Bronchial epithelial cell (primary cell): ENCODE results near the gene GRIK1. TPM values are rescaled to one million over a fixed set of nuclear protein-coding genes. Genes with fewer than 3 reads are reported as not detected.
A peak's percentile ranks its signal among the peaks of the same experiment; 100 is the strongest.

ENCODE experiments used
- DNase-seq: peaks from one replicate; pipeline ENCODE4 v3.0.0-alpha.2; 2010; ENCODE audit warnings: low read depth
- FAIRE-seq: peaks from 2 replicates; lab custom pipeline; 2011; peaks lifted over from hg19 to GRCh38; lab: Jason Lieb, UNC
- H3K27me3 ChIP-seq: 2 replicates; pipeline ENCODE4 v1.5.1; 2011; ENCODE audit warnings: low read length; ENCODE audit not compliant: control insufficient read depth, insufficient read depth
- H3K36me3 ChIP-seq: 2 replicates; pipeline ENCODE4 v1.5.1; 2011; ENCODE audit warnings: low read length; ENCODE audit not compliant: control insufficient read depth, insufficient read depth
- H3K4me3 ChIP-seq: 2 replicates; pipeline ENCODE4 v1.5.1; 2011; ENCODE audit warnings: mild to moderate bottlenecking, low read depth, low read length, control low read depth
- CTCF ChIP-seq: IDR thresholded peaks from 2 replicates; pipeline ENCODE4 v1.5.1; 2011; ENCODE audit warnings: mild to moderate bottlenecking, moderate library complexity, low read length, control low read depth, inconsistent platforms; ENCODE audit not compliant: insufficient read depth, severe bottlenecking
- total RNA-seq: library from RNA; depleted of rRNA; stranded (reverse); fragments of >200 nt; gene quantifications from 2 replicates; pipeline ENCODE4 v1.2.1, GENCODE V29; 2014

The GRIK1 gene
- total RNA-seq, 1 donor from 2014 or later, result not detected

GRCh38 chr21:29625990-29626389, 313.8 kb downstream of the GRIK1 start:
- Histone ChIP-seq H3K27me3 (no peaks in the 10 kb centered on the region), H3K4me3 (no peak overlapping the region), H3K36me3 (no peaks in the 10 kb centered on the region)
- no peak for DNase-seq
- TF ChIP-seq CTCF, result no peak
- FAIRE-seq, result no peak

GRCh38 chr21:29624776-29625175, 315.0 kb downstream of the GRIK1 start:
- no peaks in the 10 kb centered on the region for H3K36me3 ChIP-seq
- no peak for TF ChIP-seq CTCF
- no peak overlapping the region for H3K4me3 ChIP-seq
- FAIRE-seq (no peak), DNase-seq (no peak)
- no peaks in the 10 kb centered on the region for H3K27me3 ChIP-seq

GRCh38 chr21:29621525-29621924, 318.3 kb downstream of the GRIK1 start:
- no peaks in the 10 kb centered on the region for H3K36me3 ChIP-seq
- FAIRE-seq (no peak), DNase-seq (no peak)
- TF ChIP-seq CTCF, result no peak
- no peaks in the 10 kb centered on the region for H3K27me3 ChIP-seq
- no peak overlapping the region for H3K4me3 ChIP-seq

- DNase-seq, result no peak
- no peak for TF ChIP-seq CTCF
- no peaks in the 10 kb centered on the region for H3K27me3 ChIP-seq
- H3K36me3 ChIP-seq, result no peaks in the 10 kb centered on the region
- H3K4me3 ChIP-seq, result no peak overlapping the region
- no peak for FAIRE-seq
Measured at GRCh38 chr21:29616209-29616751, 323.5 kb downstream of the GRIK1 start.

- DNase-seq (no peak), FAIRE-seq (no peak)
- TF ChIP-seq CTCF, result no peak
- no peak overlapping the region for H3K4me3 ChIP-seq
- H3K36me3 ChIP-seq, result no peaks in the 10 kb centered on the region
- no peaks in the 10 kb centered on the region for H3K27me3 ChIP-seq
Measured at GRCh38 chr21:29613877-29614276, 325.9 kb downstream of the GRIK1 start.

- FAIRE-seq, result no peak
- no peak for TF ChIP-seq CTCF
- H3K36me3 ChIP-seq, result no peaks in the 10 kb centered on the region
- H3K27me3 ChIP-seq, result no peaks in the 10 kb centered on the region
- DNase-seq, result peak; percentile 14
- H3K4me3 ChIP-seq, result no peak overlapping the region
Measured at GRCh38 chr21:29613021-29613420, 326.8 kb downstream of the GRIK1 start.
